Right ventricle myocardium inferior (tissue), 1 donor: ENCODE results near the gene KCNIP2. TPM values are rescaled to one million over a fixed set of nuclear protein-coding genes. Genes with fewer than 3 reads are reported as not detected.

ENCODE experiments used
- ATAC-seq: fragments of 200-7000 bp; cut with Tn5 transposase; one replicate; pipeline ENCODE4 v1.9.1; 2020; ENCODE audit warnings: mild to moderate bottlenecking, moderate library complexity
- DNase-seq: peaks from one replicate; pipeline ENCODE4 v3.0.0; 2021; ENCODE audit errors: missing footprints
- intact Hi-C: fragments of 100-400 bp; cut with DNase I; formaldehyde crosslinking; loops from one replicate; pipeline ENCODE4 v1.11.0; 2022
- total RNA-seq: library from RNA; stranded (reverse); fragmentation: NEBNext Ultra II Directional; extraction: Animal tissue kit (Norgen Biotek cat#: 25700); gene quantifications from one replicate; pipeline ENCODE4 v1.2.1, GENCODE V29; 2021
- donor health status: DM: no; HTN: yes; CAD: no; lungs with severe emphysema.

Gene KCNIP2
- total RNA-seq, 1 donor from 2014 or later = 409 TPM

DNA sequence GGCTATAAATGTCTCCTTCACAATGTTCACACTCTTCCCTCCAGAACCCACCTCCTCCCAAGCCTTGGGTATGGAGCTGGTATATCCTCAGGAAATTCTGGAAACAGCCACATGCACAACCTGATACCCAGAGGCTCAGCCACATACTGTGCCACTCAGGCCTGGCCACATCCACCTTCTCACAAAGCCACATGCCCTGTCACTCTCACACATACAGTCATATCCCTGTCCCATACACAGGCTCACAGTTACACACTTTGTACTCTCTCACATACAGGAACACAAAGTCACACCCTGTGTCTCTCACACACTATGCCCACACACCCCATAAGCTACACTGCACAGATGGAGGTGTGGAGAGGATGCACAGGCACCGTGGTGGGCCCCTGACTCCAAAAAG lies 10.1 kb downstream of the KCNIP2 start:
- DNase-seq = no peak
- ATAC-seq = no peak

DNA sequence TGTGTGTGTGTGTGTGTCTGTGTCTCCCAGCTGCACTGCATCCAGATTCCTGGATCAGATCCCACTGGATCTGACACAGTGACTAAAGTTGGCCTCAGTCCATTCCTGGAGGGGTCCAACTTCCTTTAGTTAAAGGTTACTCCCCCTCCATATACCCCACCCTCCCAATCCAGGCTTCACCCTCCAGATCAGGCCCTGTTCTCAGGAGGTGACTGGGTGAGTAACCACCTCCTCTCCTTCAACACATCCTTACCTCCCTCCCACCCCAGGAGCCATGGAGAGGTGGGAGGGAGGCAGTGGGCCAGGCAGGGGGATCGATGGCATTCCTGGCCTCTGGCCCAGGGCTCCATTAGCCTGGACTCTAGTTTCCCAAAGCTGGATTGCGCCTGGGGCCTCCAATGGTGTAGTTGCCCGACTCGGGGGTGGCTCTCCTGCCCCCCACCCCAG lies 11.3 kb downstream of the KCNIP2 start:
- intact Hi-C loops = no loop called here
- ATAC-seq (no peak), DNase-seq (no peak)

More for the DNA sequence above, 10.1 kb downstream of the KCNIP2 start:
- intact Hi-C loops = no loop called here

DNA sequence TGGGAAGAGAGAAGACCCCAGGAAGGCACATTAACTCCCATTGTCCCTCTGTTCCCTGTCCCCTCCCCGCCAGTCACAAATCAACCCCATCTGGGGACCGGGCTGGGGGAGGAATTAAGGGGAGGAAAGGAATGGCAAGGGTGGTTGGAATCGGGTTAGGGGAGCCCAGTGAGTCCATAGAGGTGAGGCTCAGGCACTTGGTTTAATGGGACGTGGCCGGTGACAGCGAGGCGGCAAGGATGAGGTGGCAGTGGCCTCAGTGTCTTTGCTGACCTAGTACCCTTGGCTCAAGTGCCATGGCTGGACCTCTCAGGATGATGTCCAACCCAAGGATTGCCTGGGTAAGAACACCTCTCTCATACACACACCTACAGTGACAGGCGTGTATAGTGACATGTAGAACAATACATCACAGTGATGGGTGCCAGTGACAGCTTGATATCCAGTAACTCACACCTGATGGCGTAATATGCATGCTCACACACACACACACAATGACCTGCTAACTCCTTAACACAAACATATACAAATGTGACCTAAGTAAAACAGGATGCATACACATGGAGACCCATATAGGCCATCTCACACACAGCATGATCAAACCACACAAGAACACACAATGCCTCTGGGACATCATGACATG lies 12.3 kb downstream of the KCNIP2 start:
- intact Hi-C loops = no loop called here
- DNase-seq (no peak), ATAC-seq (no peak)

DNA sequence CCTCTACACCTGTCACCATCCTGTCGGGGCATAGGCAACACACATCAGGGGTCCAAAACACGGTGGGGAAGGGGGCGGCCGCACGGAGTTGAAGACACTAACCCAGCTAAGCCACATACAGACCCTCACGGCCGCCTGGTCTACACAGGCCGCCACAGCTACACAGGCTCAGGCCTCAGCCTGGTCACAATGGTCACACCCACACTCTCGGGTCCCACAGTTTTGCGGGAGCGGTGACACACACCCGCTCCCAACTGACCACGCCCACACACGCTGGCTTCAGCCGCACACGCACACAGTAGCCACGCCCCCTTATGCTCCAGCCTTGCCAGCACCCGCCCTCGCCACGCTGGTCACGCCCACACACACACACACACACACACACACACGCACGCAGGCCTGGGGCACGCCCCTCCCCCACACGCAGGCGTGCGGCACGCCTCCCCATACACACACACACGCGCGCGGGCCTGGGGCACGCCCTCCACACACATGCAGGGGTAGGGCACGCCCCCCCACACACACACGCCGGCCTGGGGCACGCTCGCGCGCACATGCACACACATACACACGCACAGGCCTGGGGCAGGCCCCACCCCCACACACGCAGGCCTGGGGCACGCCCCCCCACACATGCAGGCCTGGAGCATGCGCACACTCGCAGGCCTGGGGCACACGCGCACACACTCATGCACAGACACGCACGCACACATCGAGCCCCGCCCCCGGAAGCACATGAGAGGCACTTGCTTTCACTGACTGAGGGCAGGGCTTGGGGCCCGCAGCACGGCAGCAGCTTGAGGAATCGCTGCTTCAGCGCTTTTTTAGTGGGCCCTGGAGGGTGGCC lies 13.1 kb downstream of the KCNIP2 start:
- ATAC-seq (peak; percentile 81), DNase-seq (peak; percentile 96)
- intact Hi-C loops = no loop called here

DNA sequence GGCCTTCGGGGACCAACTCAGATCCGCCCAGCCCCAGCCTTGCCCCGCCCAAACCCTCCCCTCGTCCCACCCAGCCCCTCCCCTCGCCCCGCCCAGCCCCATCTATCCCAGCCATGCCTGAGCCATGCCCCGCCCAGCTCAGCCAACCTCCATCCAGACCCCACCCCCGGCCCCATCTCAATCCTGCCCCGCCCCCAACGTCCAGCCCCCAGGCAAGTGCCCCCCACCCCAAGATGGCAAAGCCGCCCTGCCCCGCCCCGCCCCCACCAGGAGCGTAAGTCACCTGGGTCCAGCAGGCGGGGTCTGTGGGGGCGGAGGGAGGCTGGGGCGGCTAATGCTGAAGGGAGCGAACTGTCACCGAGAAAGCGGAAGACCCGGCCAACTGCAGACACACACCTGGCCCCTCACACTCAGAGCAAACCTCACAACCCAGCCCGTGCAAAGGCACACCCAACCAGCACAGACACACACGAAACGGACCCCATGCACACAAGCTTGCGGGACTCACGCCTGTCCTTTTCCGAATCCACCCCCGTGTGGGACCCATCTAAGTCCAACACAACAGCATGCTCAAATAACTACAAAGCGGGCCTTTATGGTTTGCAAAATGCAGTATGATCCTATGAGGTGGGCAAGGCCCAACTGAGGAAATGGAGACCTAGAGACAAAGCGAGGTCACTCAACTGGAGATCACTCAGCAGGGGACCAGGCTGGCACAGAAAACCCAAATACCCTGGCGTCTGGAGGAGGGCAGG lies 13.9 kb downstream of the KCNIP2 start:
- ATAC-seq (no peak), DNase-seq (peak; percentile 84)
- intact Hi-C loops = no loop called here

DNA sequence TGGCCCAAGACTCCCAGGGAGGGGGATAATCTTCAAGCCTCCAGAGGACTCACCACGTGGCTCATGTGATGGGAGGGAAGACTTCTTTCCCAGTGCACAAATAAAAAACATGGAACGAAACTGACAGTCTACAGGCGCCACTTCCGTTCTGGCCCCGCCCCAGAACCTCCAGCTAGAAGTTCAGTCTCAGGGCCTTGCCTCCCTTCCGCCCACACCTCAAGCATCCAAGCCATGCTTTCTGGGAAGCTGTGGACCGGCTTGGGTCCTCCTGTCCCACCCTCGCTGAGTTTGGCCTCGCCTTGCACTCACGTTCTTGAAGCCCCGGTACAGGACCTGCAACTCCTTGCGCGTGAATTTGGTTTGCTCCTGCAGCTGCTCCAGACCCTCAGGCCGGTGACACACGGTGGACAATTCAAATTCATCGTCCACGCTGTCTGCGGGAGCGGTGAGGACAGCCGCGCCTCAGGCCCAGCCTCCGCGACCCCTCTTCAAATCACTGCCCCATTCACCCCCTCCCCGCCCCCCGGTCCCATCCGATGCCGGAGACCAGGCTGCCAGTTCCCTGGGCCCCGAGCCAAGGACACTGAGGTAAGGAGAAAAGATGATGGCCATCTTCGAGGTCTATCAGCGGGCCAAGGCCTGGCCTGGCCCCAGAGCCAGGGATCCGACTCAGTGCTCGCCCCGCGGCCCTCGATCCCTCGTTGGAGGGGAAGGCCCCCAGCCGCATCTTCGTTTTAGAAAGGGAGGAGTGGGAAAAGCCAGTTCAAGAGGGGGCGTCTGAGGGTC lies 14.6 kb downstream of the KCNIP2 start:
- ATAC-seq (no peak), DNase-seq (no peak)
- intact Hi-C loops = no loop called here

DNA sequence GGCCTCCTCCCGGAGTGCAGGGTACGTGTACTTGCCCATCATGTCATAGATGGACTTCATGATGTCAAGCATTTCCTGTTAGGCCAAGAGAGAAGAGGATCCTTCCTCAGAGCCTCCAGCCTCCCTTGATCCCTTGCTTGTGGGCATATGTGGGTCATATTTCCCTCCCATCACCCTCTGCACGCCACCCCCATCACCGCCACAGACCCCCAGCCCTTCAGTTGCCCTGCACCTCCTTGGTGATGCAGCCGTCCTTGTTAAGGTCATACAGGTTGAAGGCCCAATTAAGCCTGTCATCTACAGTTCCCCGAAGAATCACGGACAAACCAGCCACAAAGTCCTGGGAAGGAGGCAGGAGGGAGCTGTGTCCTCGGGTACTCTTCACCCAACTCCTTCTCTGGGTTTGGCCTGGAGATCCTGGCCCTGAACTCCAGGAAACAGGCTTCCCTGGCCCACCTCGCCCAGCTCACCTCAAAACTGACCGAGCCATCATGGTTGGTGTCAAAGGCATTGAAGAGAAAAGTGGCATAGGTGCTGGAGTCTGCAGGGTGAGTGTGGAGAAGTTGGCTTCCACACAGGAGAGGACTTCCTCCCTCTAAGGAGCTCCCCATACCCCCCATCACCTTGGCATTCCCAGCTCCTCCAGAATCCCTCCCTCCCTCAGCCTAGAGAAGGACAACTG lies 15.5 kb downstream of the KCNIP2 start:
- DNase-seq (no peak), ATAC-seq (no peak)
- intact Hi-C loops = no loop called here

DNA sequence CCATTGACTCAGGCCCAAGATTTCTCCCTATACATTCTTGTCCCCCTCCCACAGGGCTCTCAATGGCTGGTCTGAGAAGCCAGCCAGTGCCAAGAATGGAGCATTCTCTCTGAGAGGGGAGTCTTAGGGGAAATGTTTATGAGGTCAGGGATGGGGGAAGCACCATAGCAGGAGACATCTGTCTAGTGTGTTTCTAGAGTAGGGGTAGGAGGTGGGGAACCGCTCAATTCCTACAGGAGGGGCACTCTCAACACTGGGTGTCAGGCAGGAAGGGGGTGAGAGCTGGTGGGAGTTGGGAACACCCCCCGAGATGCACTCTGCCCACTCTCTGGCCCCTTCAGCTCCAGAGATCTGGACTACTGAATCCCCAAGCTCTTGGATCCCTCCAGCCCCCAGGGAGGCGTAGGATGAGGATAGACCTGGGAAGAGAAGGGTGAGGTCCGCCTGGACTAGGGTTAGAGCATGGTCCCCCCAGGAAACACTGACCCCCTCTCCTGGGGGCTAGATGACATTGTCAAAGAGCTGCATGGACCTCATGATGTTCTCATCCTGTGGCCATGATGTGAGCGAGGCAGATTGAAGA lies 16.7 kb downstream of the KCNIP2 start:
- no peak for DNase-seq
- intact Hi-C loops = no loop called here
- ATAC-seq = no peak

DNA sequence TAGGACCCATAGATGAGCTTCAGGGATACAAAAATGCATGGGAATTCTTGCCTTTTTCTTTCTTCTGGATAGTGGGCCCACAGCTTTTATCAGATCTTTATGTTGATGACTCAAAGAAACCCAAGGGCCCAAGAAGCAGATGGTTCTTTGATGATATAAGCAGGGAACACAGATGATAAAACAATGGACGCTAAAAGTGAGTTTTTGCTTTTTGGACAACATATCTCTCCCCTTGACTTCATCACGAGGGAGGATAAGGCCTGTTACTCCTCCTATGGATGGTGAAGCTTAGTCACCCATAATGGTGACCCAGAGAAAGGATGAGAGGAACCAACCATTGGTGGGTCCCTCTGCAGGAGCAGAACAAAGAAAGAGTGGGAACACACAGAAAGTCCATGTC lies 18.9 kb downstream of the KCNIP2 start:
- ATAC-seq (no peak), DNase-seq (no peak)
- intact Hi-C loops = no loop called here

DNA sequence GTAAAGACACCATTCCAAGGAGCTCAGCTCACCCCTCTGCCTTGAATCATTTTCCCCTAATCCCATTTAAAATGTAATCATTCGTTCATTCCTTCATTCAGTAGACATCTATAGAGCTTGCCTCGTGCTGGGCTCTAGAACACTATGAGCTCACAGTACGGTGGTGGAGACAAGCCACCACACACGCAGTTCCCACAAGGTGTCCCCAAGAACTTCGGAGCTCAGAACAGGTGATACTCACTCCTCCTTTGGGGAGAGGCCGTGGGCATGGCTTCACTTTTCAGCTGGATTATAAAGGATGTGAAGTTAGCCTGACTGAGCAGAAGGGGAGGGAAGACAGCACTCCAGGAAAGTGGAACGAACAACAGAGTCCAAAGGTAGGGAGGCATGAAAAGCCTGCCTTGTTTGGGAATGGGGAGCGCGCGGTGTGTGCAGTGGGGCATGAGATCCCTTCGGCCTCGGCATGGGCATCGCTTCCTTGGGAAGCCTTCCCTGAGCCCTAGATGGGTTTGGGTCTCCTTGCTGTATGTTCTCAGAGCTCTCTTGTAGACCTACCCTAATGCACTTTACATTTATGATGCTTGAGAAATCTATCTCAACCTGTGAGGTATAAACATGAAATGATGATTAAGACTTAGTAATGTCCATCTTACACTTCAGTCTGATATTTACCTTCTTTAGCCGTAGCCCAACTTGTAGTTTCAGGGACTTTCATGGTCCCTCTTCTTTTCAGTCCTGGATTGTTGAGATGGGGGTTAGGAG lies 24.5 kb downstream of the KCNIP2 start:
- ATAC-seq (peak; percentile 13), DNase-seq (no peak)
- intact Hi-C loops = loop anchor here (5.0 kb wide), 1 partner anchor 37 kb away; the partner anchor contains the start of gene NPM3

DNA sequence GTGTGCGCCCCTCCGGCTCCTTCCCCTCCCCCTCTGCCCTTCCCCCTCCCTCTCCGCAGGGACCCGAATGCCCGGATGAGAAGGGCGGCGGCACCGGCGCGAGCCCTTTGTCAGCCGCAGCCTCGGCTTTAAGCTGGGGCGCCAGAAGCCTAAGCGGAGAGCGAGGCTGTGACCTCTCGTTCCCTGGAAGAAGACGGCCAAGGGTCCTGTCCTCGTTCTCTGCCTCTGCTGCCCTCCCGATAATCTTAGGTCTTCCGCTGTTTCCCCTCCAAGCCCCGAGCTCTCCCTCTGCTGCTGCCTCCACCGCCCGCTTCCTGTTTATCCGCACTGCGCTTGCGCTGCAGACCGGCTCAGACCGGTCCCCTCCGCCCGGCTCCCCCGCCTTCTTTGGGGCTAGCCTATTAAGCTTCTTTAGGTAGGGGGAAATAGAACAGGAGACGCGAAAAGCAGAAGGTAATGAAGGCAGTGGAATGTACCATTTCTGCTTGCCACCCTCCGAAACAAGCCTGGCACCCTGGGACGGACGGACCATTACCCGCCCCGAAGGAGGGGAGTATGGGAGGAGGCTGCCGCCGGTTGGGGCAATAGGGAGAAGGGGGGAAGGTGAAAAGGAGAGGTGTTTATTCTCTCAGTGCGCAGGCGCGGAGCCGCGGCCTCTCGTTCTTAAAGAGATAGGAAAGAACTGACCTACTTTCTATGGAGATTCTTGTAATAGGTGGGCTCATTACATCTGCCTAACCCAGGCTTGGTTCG lies 25.3 kb downstream of the KCNIP2 start, which contains the start of gene OGA:
TSS of gene OGA (minus strand) at position 326 of the 753 bp plus-strand sequence. CDS start 422 bp downstream, outside the sequence.
- peak; percentile 99 for DNase-seq
- ATAC-seq = peak; percentile 97
- intact Hi-C loops = loop anchor here (5.0 kb wide), 1 partner anchor 36 kb away; the partner anchor contains the start of gene NPM3

DNA sequence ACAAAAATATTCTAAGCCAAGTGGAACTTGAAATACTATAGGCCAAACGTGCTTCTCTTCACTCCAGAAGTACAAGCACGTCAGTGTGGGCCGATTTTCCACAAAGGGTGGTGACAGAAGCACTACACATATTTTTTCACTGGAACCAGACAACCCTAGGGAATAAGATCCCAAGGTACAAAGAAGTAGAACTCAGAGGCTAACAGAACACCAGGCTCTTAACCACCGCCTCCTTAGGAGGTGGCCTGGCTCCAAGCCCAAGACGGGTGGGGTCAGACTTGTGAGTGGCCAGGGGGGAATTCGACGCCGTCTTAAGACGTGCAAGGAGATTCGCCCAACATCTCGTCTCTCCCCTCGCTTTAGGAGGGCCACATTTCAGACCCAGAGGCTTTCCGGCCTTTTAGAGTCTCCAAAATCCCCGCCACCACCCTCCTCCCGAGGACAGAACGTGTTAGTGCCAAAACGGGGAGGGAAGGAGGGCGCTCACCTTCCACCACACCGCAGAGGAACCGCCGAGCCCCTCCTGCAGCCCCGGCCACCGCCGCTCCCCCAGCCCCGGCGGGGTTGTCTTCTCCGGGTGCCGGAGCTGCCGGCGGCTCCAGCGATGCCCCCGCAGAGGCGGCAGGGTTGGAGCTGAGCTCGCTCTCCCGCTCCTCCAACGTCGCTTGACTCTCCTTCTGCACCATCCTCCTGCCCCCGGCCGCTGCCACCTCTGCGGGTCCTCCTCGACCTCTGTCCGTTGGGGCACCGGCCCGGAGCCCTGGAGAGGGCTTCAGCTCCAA lies 26.1 kb downstream of the KCNIP2 start:
- ATAC-seq = peak; percentile 58
- peak; percentile 94 for DNase-seq
- intact Hi-C loops = loop anchor here (5.0 kb wide), 1 partner anchor 35 kb away; the partner anchor contains the start of gene NPM3

DNA sequence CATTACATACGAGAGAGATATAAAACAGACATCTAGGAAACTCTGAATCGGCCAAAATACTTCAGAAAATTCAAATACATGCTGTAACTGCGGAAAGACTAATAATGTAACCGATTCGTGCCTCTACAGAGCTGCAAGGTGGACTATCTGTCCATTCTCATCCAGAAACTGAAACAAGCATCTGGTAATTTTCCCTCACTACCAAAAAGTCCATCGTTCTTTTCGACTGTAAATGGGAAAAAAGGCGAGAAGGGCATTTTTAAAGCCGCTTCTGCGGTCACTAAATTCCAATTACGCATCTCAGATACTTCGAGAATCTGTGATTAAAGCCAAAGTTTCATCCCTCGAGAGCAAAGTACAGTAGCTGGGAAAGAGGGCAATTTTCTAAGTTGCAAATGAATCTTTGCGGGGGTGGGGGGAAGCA lies 26.7 kb downstream of the KCNIP2 start:
- no peak for ATAC-seq
- intact Hi-C loops = loop anchor here (5.0 kb wide), 1 partner anchor 35 kb away; the partner anchor contains the start of gene NPM3
- DNase-seq = no peak

DNA sequence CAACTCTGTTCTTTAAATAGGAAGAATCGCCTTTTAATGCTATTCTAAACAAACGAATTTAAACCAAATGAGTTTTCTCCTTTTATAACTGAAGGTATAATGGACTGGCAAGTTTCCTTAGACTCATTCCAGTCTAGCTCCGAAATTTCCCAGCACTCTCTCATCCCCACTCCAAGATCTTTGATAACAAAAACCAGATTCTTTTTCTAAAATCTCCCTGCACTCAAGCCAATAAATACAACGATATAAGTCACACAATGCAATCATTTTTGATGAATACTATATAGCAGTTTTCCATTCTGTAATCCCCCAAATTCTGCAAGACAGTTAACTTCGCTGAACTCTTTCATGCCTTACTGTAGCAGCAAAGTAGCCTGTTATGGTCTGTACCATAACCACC lies 27.2 kb downstream of the KCNIP2 start:
- ATAC-seq = no peak
- no peak for DNase-seq
- intact Hi-C loops = loop anchor here (5.0 kb wide), 1 partner anchor 34 kb away; the partner anchor contains the start of gene NPM3

DNA sequence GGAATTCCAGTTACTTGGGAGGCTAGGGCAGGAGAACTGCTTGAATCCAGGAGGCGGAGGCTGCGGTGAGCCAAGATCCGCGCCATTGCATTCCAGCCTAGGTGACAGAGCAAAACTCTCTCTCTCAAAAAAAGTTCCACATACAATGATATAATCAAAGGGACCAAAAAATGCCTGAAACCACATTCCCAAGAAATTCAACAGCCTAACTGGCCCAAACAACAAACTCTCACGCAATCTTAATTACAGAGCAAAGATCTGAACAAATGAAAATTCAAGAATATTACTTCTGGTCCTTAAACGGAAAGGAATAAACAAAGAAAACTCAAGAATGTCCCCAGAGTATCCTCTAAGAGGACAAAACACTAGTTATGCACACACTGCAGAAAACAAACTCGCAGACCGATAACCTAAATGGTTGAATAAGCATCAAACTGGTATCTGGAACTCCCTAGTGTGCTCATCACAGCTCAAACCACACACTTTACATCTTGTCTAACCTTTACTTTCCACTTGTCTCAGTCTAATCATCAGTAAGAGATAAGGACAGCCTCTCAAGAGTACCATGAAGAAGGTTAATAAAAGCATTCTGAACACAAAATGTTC lies 29.0 kb downstream of the KCNIP2 start:
- intact Hi-C loops = loop anchor here (5.0 kb wide), 1 partner anchor 32 kb away; the partner anchor contains the start of gene NPM3
- DNase-seq = no peak
- no peak for ATAC-seq
